H9 (cell line): ENCODE data around the gene PDZRN4. TPM values are rescaled to one million over a fixed set of nuclear protein-coding genes. Genes with fewer than 3 reads are reported as not detected.

ENCODE experiments used
- DNase-seq: peaks from one replicate; pipeline ENCODE4 v3.0.0-alpha.2; 2017
- H2AFZ ChIP-seq: one replicate; pipeline ENCODE4 v1.6.1; 2013; ENCODE audit warnings: mild to moderate bottlenecking, low read length, control low read depth, moderate library complexity
- H2AK5ac ChIP-seq: 2 replicates; pipeline ENCODE4 v1.6.1; 2013; ENCODE audit warnings: low read length, control low read depth, mixed read lengths; ENCODE audit not compliant: insufficient read length
- H2BK120ac ChIP-seq: one replicate; pipeline ENCODE4 v1.6.1; 2013; ENCODE audit warnings: low read depth, mild to moderate bottlenecking, low read length, control low read depth, inconsistent platforms; ENCODE audit not compliant: poor library complexity, severe bottlenecking
- H2BK12ac ChIP-seq: 2 replicates; pipeline ENCODE4 v1.6.1; 2013; ENCODE audit warnings: low read length, control low read depth, mixed read lengths, low read depth; ENCODE audit not compliant: insufficient read length
- H2BK15ac ChIP-seq: 2 replicates; pipeline ENCODE4 v1.6.1; 2013; ENCODE audit warnings: low read depth, low read length, control low read depth
- H2BK20ac ChIP-seq: one replicate; pipeline ENCODE4 v1.6.1; 2013; ENCODE audit warnings: low read depth, mild to moderate bottlenecking, low read length, control low read depth, inconsistent platforms; ENCODE audit not compliant: poor library complexity, severe bottlenecking
- H2BK5ac ChIP-seq: 2 replicates; pipeline ENCODE4 v1.6.1; 2013; ENCODE audit warnings: low read length, control low read depth, mixed read lengths; ENCODE audit not compliant: insufficient read length
- H3K14ac ChIP-seq: 2 replicates; pipeline ENCODE4 v1.6.1; 2013; ENCODE audit warnings: low read length, control low read depth; ENCODE audit not compliant: insufficient read depth
- H3K18ac ChIP-seq: 2 replicates; pipeline ENCODE4 v1.6.1; 2013; ENCODE audit warnings: low read depth, mild to moderate bottlenecking, mixed read lengths, low read length, control low read depth; ENCODE audit not compliant: insufficient read length
- H3K23ac ChIP-seq: 2 replicates; pipeline ENCODE4 v1.6.1; 2013; ENCODE audit warnings: low read length, control low read depth, mixed read lengths, low read depth; ENCODE audit not compliant: insufficient read length
- H3K23me2 ChIP-seq: 2 replicates; pipeline ENCODE4 v1.6.1; 2013; ENCODE audit warnings: low read depth, mild to moderate bottlenecking, mixed read lengths, low read length, control low read depth; ENCODE audit not compliant: insufficient read length, poor library complexity, severe bottlenecking
- H3K27ac ChIP-seq: 2 replicates; pipeline ENCODE4 v1.5.1; 2013; ENCODE audit warnings: low read length, control low read depth, mixed read lengths, low read depth; ENCODE audit not compliant: insufficient read length
- H3K27me3 ChIP-seq: 2 replicates; pipeline ENCODE4 v1.6.1; 2013; ENCODE audit warnings: low read length, control low read depth, inconsistent platforms; ENCODE audit not compliant: insufficient read depth
- H3K4ac ChIP-seq: 2 replicates; pipeline ENCODE4 v1.6.1; 2013; ENCODE audit warnings: low read depth, mild to moderate bottlenecking, control low read depth, inconsistent platforms, low read length, moderate library complexity
- H3K4me1 ChIP-seq: 2 replicates; pipeline ENCODE4 v1.6.1; 2013; ENCODE audit warnings: low read length, control low read depth, inconsistent platforms; ENCODE audit not compliant: insufficient read depth
- H3K4me2 ChIP-seq: 2 replicates; pipeline ENCODE4 v1.6.1; 2013; ENCODE audit warnings: low read length, control low read depth, mixed read lengths; ENCODE audit not compliant: insufficient read length, insufficient read depth
- H3K56ac ChIP-seq: 2 replicates; pipeline ENCODE4 v1.6.1; 2013; ENCODE audit warnings: low read depth, mild to moderate bottlenecking, mixed read lengths, low read length, control low read depth; ENCODE audit not compliant: insufficient read length
- H3K79me1 ChIP-seq: 2 replicates; pipeline ENCODE4 v1.6.1; 2013; ENCODE audit warnings: low read depth, mild to moderate bottlenecking, moderate library complexity, low read length, control low read depth, inconsistent platforms; ENCODE audit not compliant: insufficient read depth, poor library complexity, severe bottlenecking
- H3K79me2 ChIP-seq: 2 replicates; pipeline ENCODE4 v1.6.1; 2013; ENCODE audit warnings: low read length, control low read depth, inconsistent platforms; ENCODE audit not compliant: insufficient read depth
- H3K9ac ChIP-seq: 2 replicates; pipeline ENCODE4 v1.6.1; 2013; ENCODE audit warnings: low read length, control low read depth, mixed read lengths; ENCODE audit not compliant: insufficient read length; ENCODE audit errors: extremely low read depth
- H3K9me3 ChIP-seq: one replicate; pipeline ENCODE4 v1.6.1; 2013; ENCODE audit warnings: low read depth, low read length, inconsistent platforms; ENCODE audit not compliant: control insufficient read depth
- H3T11ph ChIP-seq: one replicate; pipeline ENCODE4 v1.6.1; 2013; ENCODE audit warnings: mild to moderate bottlenecking, low read length, control low read depth, inconsistent platforms
- H4K20me1 ChIP-seq: one replicate; pipeline ENCODE4 v1.6.1; 2013; ENCODE audit not compliant: control insufficient read depth, insufficient read length, insufficient read depth
- H4K5ac ChIP-seq: 2 replicates; pipeline ENCODE4 v1.6.1; 2013; ENCODE audit warnings: low read depth, mild to moderate bottlenecking, mixed read lengths, low read length, control low read depth; ENCODE audit not compliant: insufficient read length
- H4K8ac ChIP-seq: replicated peaks from 2 replicates; pipeline ENCODE4 v1.6.1; 2013; ENCODE audit warnings: low read length, control low read depth, mixed read lengths, low read depth; ENCODE audit not compliant: insufficient read length
- H4K91ac ChIP-seq: 2 replicates; pipeline ENCODE4 v1.6.1; 2013; ENCODE audit warnings: low read depth, mild to moderate bottlenecking, moderate library complexity, mixed read lengths, low read length, control low read depth; ENCODE audit not compliant: insufficient read length
- H3K27ac Mint-ChIP-seq, 3 experiments: 2 replicates in 2 of 3; 3 replicates in 1 of 3; pipeline ENCODE4 v1.8.0; 2020 to 2021; ENCODE audit warnings: mixed read lengths in 3 of 3, mild to moderate bottlenecking in 1 of 3, moderate library complexity in 1 of 3
- H3K27me3 Mint-ChIP-seq: 2 replicates; pipeline ENCODE4 v1.8.0; 2021; ENCODE audit warnings: low read depth, mild to moderate bottlenecking, moderate library complexity, mixed read lengths
- H3K36me3 Mint-ChIP-seq, 3 experiments: 2 replicates in 2 of 3; 3 replicates in 1 of 3; pipeline ENCODE4 v1.8.0; 2020 to 2021; ENCODE audit warnings: low read depth in 3 of 3, mixed read lengths in 3 of 3; ENCODE audit not compliant: insufficient read depth in 1 of 3
- H3K4me1 Mint-ChIP-seq, 2 experiments: 2 replicates each; pipeline ENCODE4 v1.8.0; 2020; ENCODE audit warnings: mixed read lengths in 2 of 2
- H3K4me3 Mint-ChIP-seq, 2 experiments: 2 replicates in 1 of 2; 3 replicates in 1 of 2; pipeline ENCODE4 v1.8.0; 2020 to 2021; ENCODE audit warnings: mild to moderate bottlenecking in 2 of 2, mixed read lengths in 2 of 2, moderate library complexity in 1 of 2
- H3K9me3 Mint-ChIP-seq, 2 experiments: 2 replicates in 1 of 2; 3 replicates in 1 of 2; pipeline ENCODE4 v1.8.0; 2020; ENCODE audit warnings: mild to moderate bottlenecking in 2 of 2, mixed read lengths in 2 of 2, moderate library complexity in 1 of 2
- WGBS: extraction: QIAGEN DNeasy Blood & Tissue Kit; methylation state at CpG from one replicate; pipeline ENCODE4 v1.1.7; 2013; ENCODE audit warnings: missing lambda C conversion rate, low lambda C conversion rate, mixed read lengths; ENCODE audit not compliant: insufficient read length; ENCODE audit errors: extremely low coverage; 5-methylcytosine and 5-hydroxymethylcytosine counted together
- total RNA-seq: library from RNA; stranded (reverse); gene quantifications from 2 replicates; pipeline ENCODE4 v1.2.1, GENCODE V29; 2021
- TF ChIP-seq, protein P1 (sequence below): fragments of 200-600 bp; sonication (generic); conservative IDR thresholded peaks from 3 replicates; pipeline ENCODE4 v1.8.0; 2021; ENCODE audit warnings: antibody characterized with exemption, mild to moderate bottlenecking

Gene PDZRN4
- total RNA-seq, 1 experiment from 2014 or later = not detected

GRCh38 chr12:41437563-41437962 lies 249.4 kb downstream of the PDZRN4 start:
- H4K91ac ChIP-seq = no peak overlapping the region

More at GRCh38 chr12:41437563-41437962, 249.4 kb downstream of the PDZRN4 start:
- Histone ChIP-seq H2AK5ac (no peak overlapping the region), H3K9ac (no peak overlapping the region), H3K18ac (no peak overlapping the region), H2BK5ac (no peak overlapping the region), H3K79me2 (no peaks in the 10 kb centered on the region), H2BK120ac (no peak overlapping the region), H3K27ac (no peak overlapping the region), H4K8ac (no peak overlapping the region), H3K23me2 (no peaks in the 10 kb centered on the region), H3K4ac (no peak overlapping the region), H2BK15ac (no peak overlapping the region), H3T11ph (no peak overlapping the region), H4K20me1 (no peaks in the 10 kb centered on the region), H3K23ac (no peak overlapping the region), H4K5ac (no peak overlapping the region), H2AFZ (no peak overlapping the region), H3K4me1 (no peaks in the 10 kb centered on the region; the same call in 1 of the 2 replicates), H2BK12ac (no peak overlapping the region), H3K4me2 (no peak overlapping the region), H3K9me3 (no peaks in the 10 kb centered on the region), H3K79me1 (no peaks in the 10 kb centered on the region), H3K56ac (no peak overlapping the region), H3K14ac (no peak overlapping the region), H2BK20ac (no peak overlapping the region), H3K27me3 (no peaks in the 10 kb centered on the region)
- WGBS = no CpG with 5 or more reads among the region's 5 CpGs
- H3K9me3 Mint-ChIP-seq = no peaks in the 10 kb centered on the region; a peak in 1 of 5 replicates
- H3K36me3 Mint-ChIP-seq = no peaks in the 10 kb centered on the region
- no peak for DNase-seq
- peaks cover 16 to 21% of the 10 kb centered on the region in 2 experiments for H3K4me1 Mint-ChIP-seq
- no peaks in the 10 kb centered on the region for H3K27me3 Mint-ChIP-seq
- TF ChIP-seq, protein P1, sequence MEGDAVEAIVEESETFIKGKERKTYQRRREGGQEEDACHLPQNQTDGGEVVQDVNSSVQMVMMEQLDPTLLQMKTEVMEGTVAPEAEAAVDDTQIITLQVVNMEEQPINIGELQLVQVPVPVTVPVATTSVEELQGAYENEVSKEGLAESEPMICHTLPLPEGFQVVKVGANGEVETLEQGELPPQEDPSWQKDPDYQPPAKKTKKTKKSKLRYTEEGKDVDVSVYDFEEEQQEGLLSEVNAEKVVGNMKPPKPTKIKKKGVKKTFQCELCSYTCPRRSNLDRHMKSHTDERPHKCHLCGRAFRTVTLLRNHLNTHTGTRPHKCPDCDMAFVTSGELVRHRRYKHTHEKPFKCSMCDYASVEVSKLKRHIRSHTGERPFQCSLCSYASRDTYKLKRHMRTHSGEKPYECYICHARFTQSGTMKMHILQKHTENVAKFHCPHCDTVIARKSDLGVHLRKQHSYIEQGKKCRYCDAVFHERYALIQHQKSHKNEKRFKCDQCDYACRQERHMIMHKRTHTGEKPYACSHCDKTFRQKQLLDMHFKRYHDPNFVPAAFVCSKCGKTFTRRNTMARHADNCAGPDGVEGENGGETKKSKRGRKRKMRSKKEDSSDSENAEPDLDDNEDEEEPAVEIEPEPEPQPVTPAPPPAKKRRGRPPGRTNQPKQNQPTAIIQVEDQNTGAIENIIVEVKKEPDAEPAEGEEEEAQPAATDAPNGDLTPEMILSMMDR = no peak
- H3K27ac Mint-ChIP-seq = peak overlapping the region in 1 of 3 experiments; percentile 8; a peak in 1 of 7 replicates
- H3K4me3 Mint-ChIP-seq = no peak overlapping the region
